NCI-H146 (cell line): Measurements from ENCODE around the gene TMEM129.

Source experiments
- DNase-seq: peaks from one replicate; lab custom pipeline; 2025; lab: John Stamatoyannopoulos, UW

Gene TMEM129

DNA sequence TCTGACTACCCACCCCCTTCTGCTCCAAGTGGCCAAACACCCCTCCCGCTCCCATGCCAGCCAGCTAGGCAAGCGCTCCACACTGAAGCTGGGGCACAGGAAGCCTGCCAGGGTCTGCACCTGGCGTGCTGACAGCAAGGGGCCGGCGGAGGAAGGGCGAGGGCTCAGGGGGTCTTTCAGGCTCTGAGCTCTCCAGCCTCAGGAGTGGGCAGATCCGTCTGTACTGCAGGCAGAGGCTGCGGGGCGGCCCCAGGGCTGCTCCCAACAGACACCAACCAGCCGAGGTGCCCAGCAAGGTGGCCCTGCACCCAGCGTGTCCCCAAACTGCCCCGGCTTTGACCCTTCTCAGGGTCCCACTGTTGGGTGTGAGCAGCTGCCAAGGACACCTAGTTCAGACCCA lies 51.9 kb downstream of the TMEM129 start:
- DNase-seq: no peak

DNA sequence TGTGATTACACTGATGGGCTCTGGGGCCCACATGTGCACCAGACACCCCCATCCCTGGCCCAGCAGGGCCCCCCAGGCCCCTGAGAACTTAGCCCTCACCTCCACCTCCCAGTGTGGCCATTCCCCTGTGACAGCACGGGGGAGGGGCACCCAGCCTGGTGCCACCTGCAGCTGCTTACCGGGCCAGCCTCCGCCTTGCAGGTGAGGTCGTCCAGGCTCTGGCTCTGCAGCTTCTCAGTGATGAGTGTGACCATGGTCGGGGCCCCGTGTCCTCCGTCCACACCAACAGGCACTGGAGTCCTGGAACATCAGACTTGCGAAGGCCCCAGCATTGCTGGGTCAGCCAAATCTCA lies 52.7 kb downstream of the TMEM129 start:
- no peak for DNase-seq

DNA sequence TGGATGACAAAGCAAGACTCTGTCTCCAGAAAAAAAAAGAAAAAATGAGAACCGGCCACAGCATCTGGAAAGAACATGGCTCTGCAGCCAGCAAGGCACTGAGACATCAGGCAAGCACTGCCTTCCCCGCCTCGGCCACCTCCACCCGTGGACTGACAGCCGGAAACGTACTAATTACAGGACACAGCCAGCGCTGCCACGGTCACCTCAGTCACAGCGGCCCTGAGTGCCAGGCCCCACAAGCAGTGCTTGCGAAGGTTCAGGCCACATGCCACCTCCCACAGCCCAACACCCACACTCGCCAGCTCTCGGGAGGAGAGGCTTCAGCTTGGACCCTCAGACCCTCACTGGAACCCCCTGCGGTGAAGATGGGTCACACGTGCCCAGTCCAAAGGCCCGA lies 53.9 kb downstream of the TMEM129 start:
- DNase-seq: no peak

DNA sequence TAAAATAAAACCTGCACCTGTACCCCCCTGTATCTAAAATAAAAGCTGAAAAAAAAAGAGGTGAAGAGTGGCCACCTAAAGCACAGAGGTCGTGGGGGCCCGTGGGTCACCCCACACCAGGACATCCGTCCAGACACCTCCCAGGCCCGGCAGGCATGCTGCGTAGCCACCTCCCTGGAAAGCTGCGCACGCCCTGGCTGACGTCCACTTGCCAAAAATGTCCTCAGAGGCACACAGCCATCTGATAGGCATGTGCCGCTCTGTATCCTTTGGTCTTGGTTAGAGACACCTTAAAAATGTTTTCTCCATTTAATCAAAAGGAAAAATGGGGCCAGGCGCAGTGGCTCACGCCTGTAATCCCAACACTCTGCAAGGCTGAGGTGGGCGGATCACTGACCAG lies 54.7 kb downstream of the TMEM129 start:
- no peak for DNase-seq
